Panc1 (cell line): Measurements from ENCODE around the gene MAB21L3.

Experiments used
- POLR2AphosphoS5 ChIP-seq: IDR thresholded peaks from 2 replicates; pipeline ENCODE4 v1.6.1; 2012; ENCODE audit warnings: mild to moderate bottlenecking, low read depth, low read length, moderate library complexity
- REST ChIP-seq, 2 experiments: IDR thresholded peaks; 2 replicates each; pipeline ENCODE4 v1.6.1; 2011 to 2012; ENCODE audit warnings: low read depth in 2 of 2, control low read depth in 1 of 2, low read length in 1 of 2, mild to moderate bottlenecking in 1 of 2, moderate library complexity in 1 of 2; ENCODE audit not compliant: insufficient read depth in 1 of 2
- SIN3A ChIP-seq: IDR thresholded peaks from 2 replicates; pipeline ENCODE4 v1.6.1; 2012; ENCODE audit warnings: low read depth, mild to moderate bottlenecking, low read length, moderate library complexity, borderline replicate concordance; ENCODE audit not compliant: insufficient read depth
- TCF7L2 ChIP-seq: IDR thresholded peaks from 2 replicates; pipeline ENCODE4 v1.6.1; 2011; ENCODE audit warnings: mild to moderate bottlenecking, low read depth, low read length, inconsistent platforms
- TF ChIP-seq, protein P1 (sequence below): fragments of 450-650 bp; IDR thresholded peaks from 2 replicates; pipeline ENCODE4 v1.5.1; 2017; ENCODE audit warnings: mild to moderate bottlenecking

GRCh38 chr1:116163533-116163932, 52.3 kb downstream of the MAB21L3 start:
- TF ChIP-seq REST (IDR thresholded peaks at IDR 0.05; ENCODE audit: insufficient read depth in 1 of 2, low read depth in 2 of 2, low read length in 1 of 2), result no peak
- TF ChIP-seq POLR2AphosphoS5, result no peak
- TF ChIP-seq, protein P1, sequence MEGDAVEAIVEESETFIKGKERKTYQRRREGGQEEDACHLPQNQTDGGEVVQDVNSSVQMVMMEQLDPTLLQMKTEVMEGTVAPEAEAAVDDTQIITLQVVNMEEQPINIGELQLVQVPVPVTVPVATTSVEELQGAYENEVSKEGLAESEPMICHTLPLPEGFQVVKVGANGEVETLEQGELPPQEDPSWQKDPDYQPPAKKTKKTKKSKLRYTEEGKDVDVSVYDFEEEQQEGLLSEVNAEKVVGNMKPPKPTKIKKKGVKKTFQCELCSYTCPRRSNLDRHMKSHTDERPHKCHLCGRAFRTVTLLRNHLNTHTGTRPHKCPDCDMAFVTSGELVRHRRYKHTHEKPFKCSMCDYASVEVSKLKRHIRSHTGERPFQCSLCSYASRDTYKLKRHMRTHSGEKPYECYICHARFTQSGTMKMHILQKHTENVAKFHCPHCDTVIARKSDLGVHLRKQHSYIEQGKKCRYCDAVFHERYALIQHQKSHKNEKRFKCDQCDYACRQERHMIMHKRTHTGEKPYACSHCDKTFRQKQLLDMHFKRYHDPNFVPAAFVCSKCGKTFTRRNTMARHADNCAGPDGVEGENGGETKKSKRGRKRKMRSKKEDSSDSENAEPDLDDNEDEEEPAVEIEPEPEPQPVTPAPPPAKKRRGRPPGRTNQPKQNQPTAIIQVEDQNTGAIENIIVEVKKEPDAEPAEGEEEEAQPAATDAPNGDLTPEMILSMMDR, result no peak
- no peak for TF ChIP-seq TCF7L2
- TF ChIP-seq SIN3A, result no peak
